Aorta (tissue), 5 donors: ENCODE results near the gene STXBP1. TPM values are rescaled to one million over a fixed set of nuclear protein-coding genes. Genes with fewer than 3 reads are reported as not detected.

Source experiments
- ATAC-seq: fragments of 200-7000 bp; cut with Tn5 transposase; one replicate; pipeline ENCODE4 v1.9.1; 2022; ENCODE audit warnings: moderate library complexity; ENCODE audit not compliant: low FRiP score
- DNase-seq, 2 donors: peaks; one replicate each; pipeline ENCODE4 v3.0.0-alpha.2; 2020
- H3K27ac ChIP-seq, 2 donors: one replicate each; pipeline ENCODE4 v1.5.1; 2013; ENCODE audit warnings: low read length in 2 of 2, mild to moderate bottlenecking in 2 of 2, moderate library complexity in 2 of 2, control low read depth in 1 of 2, inconsistent platforms in 1 of 2, low read depth in 1 of 2
- H3K27me3 ChIP-seq, 2 donors: one replicate each; pipeline ENCODE4 v1.6.1; 2013; ENCODE audit warnings: control low read depth in 1 of 2, low read length in 1 of 2, mild to moderate bottlenecking in 1 of 2, moderate library complexity in 1 of 2; ENCODE audit not compliant: insufficient read depth in 2 of 2, control insufficient read depth in 1 of 2
- H3K36me3 ChIP-seq, 2 donors: one replicate each; pipeline ENCODE4 v1.6.1; 2013; ENCODE audit warnings: control low read depth in 1 of 2, low read length in 1 of 2, mild to moderate bottlenecking in 1 of 2; ENCODE audit not compliant: insufficient read depth in 2 of 2, control insufficient read depth in 1 of 2
- H3K4me1 ChIP-seq, 2 donors: one replicate each; pipeline ENCODE4 v1.6.1; 2013; ENCODE audit warnings: low read length in 2 of 2, control low read depth in 1 of 2, mild to moderate bottlenecking in 1 of 2, moderate library complexity in 1 of 2; ENCODE audit not compliant: insufficient read depth in 2 of 2, control insufficient read depth in 1 of 2
- H3K4me3 ChIP-seq, 2 donors: one replicate each; pipeline ENCODE4 v1.5.1; 2013; ENCODE audit warnings: low read length in 2 of 2, control low read depth in 1 of 2, mild to moderate bottlenecking in 1 of 2
- H3K9me3 ChIP-seq: one replicate; pipeline ENCODE4 v1.6.1; 2013; ENCODE audit warnings: mild to moderate bottlenecking, low read length; ENCODE audit not compliant: control insufficient read depth
- WGBS, 2 donors: extraction: QIAGEN DNeasy Blood & Tissue Kit; methylation state at CpG; one replicate each; pipeline ENCODE4 v1.1.7; 2013; 5-methylcytosine and 5-hydroxymethylcytosine counted together
- intact Hi-C, 2 donors: fragments of 100-400 bp; cut with DNase I; formaldehyde crosslinking; loops; one replicate each; pipeline versions ENCODE4 v1.14.2 to v1.15.0; 2022
- polyA plus RNA-seq, 2 donors: library from polyadenylated mRNA; stranded (reverse); fragments of 200-250 nt; gene quantifications; one replicate each; pipeline ENCODE4 v1.2.3, GENCODE V29; 2013
- total RNA-seq, 2 donors: library from RNA; stranded (reverse); fragmentation: NEBNext Ultra II Directional; extraction: Animal tissue kit (Norgen Biotek cat#: 25700); gene quantifications; one replicate each; pipeline ENCODE4 v1.2.1, GENCODE V29; 2021
- donor health status: healthy with polysubstance abuse.
- donor health status: Bipolar disorder and iron deficiency.
- donor health status: DM: no; HTN: no; CAD: no.
- donor health status: DM: no; HTN: no; CAD: no.
- donor health status: DM: yes; HTN: yes; CAD: no.

STXBP1 gene
- total and polyA plus RNA-seq, 4 donors: 6.6 to 69.0 (median 35.4) TPM

- 91 to 94% methylated on average over 8 of the region's 8 CpGs for WGBS, 2 donors
- H3K36me3 ChIP-seq: no peaks in the 10 kb centered on the region
- no peak for ATAC-seq
- no peaks in the 10 kb centered on the region for H3K4me1 ChIP-seq
- H3K27me3 ChIP-seq: no peaks in the 10 kb centered on the region
- H3K4me3 ChIP-seq: no peak overlapping the region
- intact Hi-C loops: no loop called here
- DNase-seq: no peak
- no peaks in the 10 kb centered on the region for H3K9me3 ChIP-seq
- H3K27ac ChIP-seq: no peak overlapping the region
These were observed 23.2 kb downstream of the STXBP1 start for GRCh38 chr9:127635201-127635735.

DNA sequence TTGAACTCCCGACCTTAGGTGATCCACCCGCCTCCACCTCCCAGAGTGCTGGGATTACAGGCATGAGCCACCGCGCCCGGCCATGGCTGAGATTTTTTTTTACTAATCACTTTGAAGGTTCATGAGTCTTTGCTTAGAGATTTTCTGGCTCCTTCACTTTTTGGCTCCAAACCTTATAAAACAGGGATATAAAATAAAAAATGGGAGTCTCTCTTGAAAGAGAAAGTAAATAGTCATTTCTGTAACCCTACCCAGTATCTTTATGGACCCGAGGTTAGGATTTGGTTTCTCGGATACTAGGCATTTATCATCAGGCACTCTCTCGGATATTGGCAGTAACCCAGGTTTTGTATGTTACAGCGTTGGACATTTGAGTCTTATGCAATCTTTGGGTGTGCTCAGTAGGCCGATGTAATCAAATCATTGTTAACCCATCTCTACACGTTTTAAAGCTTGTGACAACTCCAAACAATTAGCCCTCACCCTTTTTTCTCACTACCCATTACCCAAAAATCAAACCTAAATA is 25.3 kb downstream of the STXBP1 start:
- no peaks in the 10 kb centered on the region for H3K9me3 ChIP-seq
- H3K36me3 ChIP-seq: no peaks in the 10 kb centered on the region
- ATAC-seq (peak; percentile 69), DNase-seq (no peak)
- intact Hi-C loops: no loop called here
- H3K27me3 ChIP-seq: no peaks in the 10 kb centered on the region
- no peaks in the 10 kb centered on the region for H3K4me1 ChIP-seq
- H3K4me3 ChIP-seq: no peak overlapping the region
- H3K27ac ChIP-seq: no peak overlapping the region
- WGBS, 2 donors: 56 to 60% methylated on average over 11 of the region's 11 CpGs

- no peaks in the 10 kb centered on the region for H3K27me3 ChIP-seq
- no peaks in the 10 kb centered on the region for H3K4me1 ChIP-seq
- DNase-seq: no peak
- no peak for ATAC-seq
- 95 to 97% methylated on average over 5 of the region's 5 CpGs for WGBS, 2 donors
- H3K9me3 ChIP-seq: no peaks in the 10 kb centered on the region
- intact Hi-C loops: no loop called here
- H3K36me3 ChIP-seq: no peaks in the 10 kb centered on the region
- no peak overlapping the region for H3K4me3 ChIP-seq
- H3K27ac ChIP-seq: no peak overlapping the region
These were observed 28.9 kb downstream of the STXBP1 start for GRCh38 chr9:127640908-127641545.

DNA sequence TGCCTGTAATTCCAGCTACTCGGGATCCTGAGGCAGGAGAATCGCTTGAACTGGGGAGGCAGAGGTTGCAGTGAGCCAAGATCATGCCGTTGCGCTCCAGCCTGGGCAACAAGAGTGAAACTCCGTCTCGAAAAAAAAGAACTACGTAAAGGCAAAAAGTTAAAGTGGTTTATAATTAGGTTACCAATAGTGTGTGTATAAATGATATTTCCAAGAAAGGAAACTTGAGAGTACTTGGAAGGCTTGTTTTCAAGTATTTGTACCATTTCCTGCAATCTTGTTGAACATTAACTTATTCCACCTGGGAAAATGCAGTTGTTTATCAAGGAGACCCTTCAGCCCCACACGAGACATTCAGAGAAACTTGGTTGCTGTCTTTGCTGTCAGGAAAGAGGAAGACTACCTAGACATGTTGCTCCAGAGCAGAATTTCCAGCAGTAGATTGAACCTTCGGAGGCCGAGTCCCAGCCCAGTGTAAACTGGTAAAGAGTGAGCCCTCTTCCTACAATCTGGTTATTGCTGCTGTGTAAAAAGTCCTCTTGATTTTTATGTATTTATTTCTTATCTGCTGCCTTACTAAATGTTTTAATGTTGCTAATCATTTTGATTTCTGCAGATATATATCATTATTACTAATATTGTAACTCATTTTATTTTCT is 30.1 kb downstream of the STXBP1 start:
- no peaks in the 10 kb centered on the region for H3K9me3 ChIP-seq
- 14 to 28% methylated on average over 10 of the region's 10 CpGs for WGBS, 2 donors
- ATAC-seq (no peak), DNase-seq (no peak)
- H3K36me3 ChIP-seq: no peaks in the 10 kb centered on the region
- no peaks in the 10 kb centered on the region for H3K27me3 ChIP-seq
- H3K4me1 ChIP-seq: no peaks in the 10 kb centered on the region
- intact Hi-C loops: no loop called here
- H3K4me3 ChIP-seq: no peak overlapping the region
- no peak overlapping the region for H3K27ac ChIP-seq

DNA sequence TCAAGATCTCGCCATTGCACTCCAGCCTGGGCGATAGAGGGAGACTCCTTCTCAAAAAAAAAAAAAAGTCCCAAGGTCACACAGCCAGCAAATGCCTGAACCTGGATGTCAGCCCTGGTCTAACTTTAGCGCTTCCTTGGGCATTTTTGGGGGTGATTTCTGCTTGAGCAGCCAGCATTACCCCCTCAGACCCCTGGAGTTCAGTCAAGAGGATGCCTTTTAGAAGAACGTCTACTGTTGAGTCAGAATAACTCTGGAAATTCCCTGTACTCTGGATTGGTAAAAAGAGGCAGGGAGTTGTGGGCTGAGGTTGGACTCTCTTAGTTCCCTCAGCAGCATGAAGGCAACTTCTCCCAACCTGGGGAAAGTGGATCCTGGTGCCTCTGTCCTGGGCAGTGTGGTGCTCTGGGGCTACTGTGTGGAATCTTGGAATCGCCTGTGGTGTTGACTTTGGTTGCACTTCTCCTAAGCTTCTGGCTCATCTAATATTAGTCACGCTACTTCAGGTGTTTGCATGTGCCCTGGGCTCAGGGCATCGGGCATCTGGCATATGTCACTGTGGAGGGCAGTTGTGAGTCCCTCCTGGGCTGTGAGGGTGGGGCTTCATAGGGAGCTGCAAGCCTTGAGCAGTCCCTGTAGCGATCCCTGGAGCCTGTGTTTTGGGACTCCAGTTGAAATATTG is 32.2 kb downstream of the STXBP1 start:
- Histone ChIP-seq H3K27me3 (no peaks in the 10 kb centered on the region), H3K9me3 (no peaks in the 10 kb centered on the region), H3K4me1 (no peaks in the 10 kb centered on the region), H3K4me3 (no peak overlapping the region), H3K27ac (no peak overlapping the region), H3K36me3 (no peaks in the 10 kb centered on the region)
- intact Hi-C loops: no loop called here
- DNase-seq (no peak), ATAC-seq (no peak)
- WGBS, 2 donors: 54 to 70% methylated on average over 8 of the region's 8 CpGs

DNA sequence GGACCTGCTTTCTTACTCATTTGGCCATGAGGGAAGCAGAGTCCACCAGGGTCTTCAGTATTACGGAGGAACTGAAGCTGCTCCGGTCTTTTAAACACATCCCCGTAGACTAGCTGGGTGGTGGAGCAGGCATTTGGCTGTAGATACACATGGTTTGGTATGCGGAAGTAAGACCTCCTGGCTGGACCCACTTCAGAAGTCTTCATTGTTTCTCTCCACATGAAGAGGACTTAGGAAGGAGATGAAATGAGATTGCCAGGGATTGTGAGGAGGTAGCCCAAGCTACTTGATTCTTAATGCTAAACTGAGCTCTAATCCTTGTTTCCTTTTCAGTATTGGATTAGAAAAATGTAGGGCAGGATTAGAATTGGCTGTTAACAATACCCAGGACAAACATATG is 32.9 kb downstream of the STXBP1 start:
- H3K27me3 ChIP-seq: no peaks in the 10 kb centered on the region
- no peak for DNase-seq
- H3K27ac ChIP-seq: no peak overlapping the region
- no peak overlapping the region for H3K4me3 ChIP-seq
- no peak for ATAC-seq
- H3K36me3 ChIP-seq: no peaks in the 10 kb centered on the region
- intact Hi-C loops: no loop called here
- H3K9me3 ChIP-seq: no peaks in the 10 kb centered on the region
- 9 to 28% methylated on average over 4 of the region's 4 CpGs for WGBS, 2 donors
- H3K4me1 ChIP-seq: no peaks in the 10 kb centered on the region

DNA sequence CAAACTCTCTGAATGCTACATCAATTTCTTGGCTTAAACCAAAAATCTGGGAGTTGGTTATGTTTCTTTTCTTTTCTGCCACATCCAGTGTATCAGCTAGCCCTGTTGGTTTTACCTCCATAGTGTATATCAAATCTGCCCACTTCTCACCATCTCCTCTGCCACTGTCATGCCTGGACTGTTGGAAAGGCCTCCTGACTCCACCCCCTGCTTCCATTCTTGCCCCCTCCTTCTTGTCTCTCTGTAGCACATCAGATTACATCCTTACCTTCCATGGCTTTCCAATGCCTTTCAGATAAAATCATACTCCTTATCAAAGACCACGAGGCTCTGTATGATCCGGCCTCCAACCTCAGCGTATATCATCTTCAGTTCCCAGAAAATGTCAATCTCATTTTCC is 35.4 kb downstream of the STXBP1 start:
- Histone ChIP-seq H3K4me1 (no peaks in the 10 kb centered on the region), H3K27me3 (no peaks in the 10 kb centered on the region), H3K36me3 (no peaks in the 10 kb centered on the region), H3K9me3 (no peaks in the 10 kb centered on the region), H3K4me3 (no peak overlapping the region), H3K27ac (no peak overlapping the region)
- DNase-seq (no peak), ATAC-seq (no peak)
- intact Hi-C loops: no loop called here
- 74 to 79% methylated on average over 3 of the region's 3 CpGs for WGBS, 2 donors

DNA sequence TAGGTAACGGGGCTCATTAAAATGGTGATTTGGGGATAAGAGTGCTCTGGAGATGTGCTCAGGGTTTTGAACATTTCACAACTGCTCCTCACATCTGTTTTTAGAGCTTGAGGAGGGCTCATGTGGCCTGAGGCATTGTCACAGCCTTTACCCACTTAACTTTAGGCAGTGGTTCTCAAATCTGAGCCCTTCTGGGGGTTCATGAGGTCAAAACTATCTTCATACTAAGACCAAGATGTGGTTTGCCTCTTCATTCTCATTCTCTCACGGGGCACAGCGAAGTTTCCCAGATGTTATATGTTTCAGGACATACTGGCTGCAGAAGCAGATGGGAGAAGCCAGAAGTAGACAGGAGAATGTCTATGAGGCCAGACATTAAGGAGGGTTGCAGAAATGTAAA is 38.4 kb downstream of the STXBP1 start:
- DNase-seq: no peak
- no peaks in the 10 kb centered on the region for H3K27me3 ChIP-seq
- no peak overlapping the region for H3K4me3 ChIP-seq
- intact Hi-C loops: no loop called here
- peaks cover 4% of the 10 kb centered on the region in 2 donors for H3K36me3 ChIP-seq
- no peaks in the 10 kb centered on the region for H3K4me1 ChIP-seq
- no peak overlapping the region for H3K27ac ChIP-seq
- no peak for ATAC-seq
- 89 to 95% methylated on average over 3 of the region's 3 CpGs for WGBS, 2 donors
- no peaks in the 10 kb centered on the region for H3K9me3 ChIP-seq
